Measurements from ENCODE around the gene RUBCN.

GRCh38 chr3:197728487-197728886 is 8.2 kb downstream of the RUBCN start:
- no peak for TF ChIP-seq CTCF (IDR thresholded peaks at IDR 0.05 in 8 of 11, conservative IDR thresholded peaks at IDR 0.05 in 3 of 11)
- no peak for TF ChIP-seq POLR2AphosphoS5 (IDR thresholded peaks at IDR 0.05)
